NOMO-1 treated with dmso at 0.1 percent for 144 hours (cell line): ENCODE data around the gene RNF34.

Experiments
- DNase-seq: peaks from one replicate; lab custom pipeline; 2025; ENCODE audit not compliant: unreplicated experiment; lab: John Stamatoyannopoulos, UW

The RNF34 gene

GRCh38 chr12:121388421-121388981 is 11.4 kb upstream of the RNF34 start:
- peak; percentile 77 for DNase-seq

- DNase-seq: no peak
These were observed 9.1 kb upstream of the RNF34 start for GRCh38 chr12:121390856-121391255.

GRCh38 chr12:121391619-121392324 is 8.1 kb upstream of the RNF34 start:
- DNase-seq: peak; percentile 72

- no peak for DNase-seq
These were observed 7.6 kb upstream of the RNF34 start for GRCh38 chr12:121392325-121392716.

GRCh38 chr12:121397521-121397920 is 2.4 kb upstream of the RNF34 start:
- DNase-seq: no peak

GRCh38 chr12:121398355-121398754 is 1.6 kb upstream of the RNF34 start:
- no peak for DNase-seq

GRCh38 chr12:121400332-121401139 is 618 bp downstream of the RNF34 start:
- DNase-seq: no peak

- no peak for DNase-seq
These were observed 3.8 kb downstream of the RNF34 start for GRCh38 chr12:121403721-121404120.

GRCh38 chr12:121404734-121405133 is 4.8 kb downstream of the RNF34 start:
- DNase-seq: no peak

GRCh38 chr12:121405211-121405610 is 5.3 kb downstream of the RNF34 start:
- DNase-seq: no peak

GRCh38 chr12:121413917-121414316 is 14.0 kb downstream of the RNF34 start:
- DNase-seq: no peak

- DNase-seq: no peak
These were observed 17.9 kb downstream of the RNF34 start for GRCh38 chr12:121417847-121418246.

GRCh38 chr12:121420109-121420508 is 20.2 kb downstream of the RNF34 start:
- no peak for DNase-seq

- DNase-seq: no peak
These were observed 23.3 kb downstream of the RNF34 start for GRCh38 chr12:121423253-121423652.

GRCh38 chr12:121423682-121424623 is 24.0 kb downstream of the RNF34 start:
- no peak for DNase-seq

GRCh38 chr12:121424624-121424975 is 24.7 kb downstream of the RNF34 start:
- no peak for DNase-seq

- DNase-seq: no peak
These were observed 27.7 kb downstream of the RNF34 start for GRCh38 chr12:121427556-121428050.

- DNase-seq: no peak
These were observed 29.0 kb downstream of the RNF34 start for GRCh38 chr12:121428883-121429282.

- DNase-seq: no peak
These were observed 31.0 kb downstream of the RNF34 start for GRCh38 chr12:121430833-121431415.

GRCh38 chr12:121432740-121433480 is 33.0 kb downstream of the RNF34 start:
- DNase-seq: no peak
